ENCODE measurements around the gene LCOR. TPM values are rescaled to one million over a fixed set of nuclear protein-coding genes. Genes with fewer than 3 reads are reported as not detected.
"Not testable (repeated sequence)": the region's sequence is repeated elsewhere in the genome, so short reads cannot be mapped to it uniquely, and the experiment has no call there.

LCOR gene
- total and polyA plus RNA-seq, 5 experiments from 2014 or later = 18.9 to 51.2 (median 26.6) TPM

DNA sequence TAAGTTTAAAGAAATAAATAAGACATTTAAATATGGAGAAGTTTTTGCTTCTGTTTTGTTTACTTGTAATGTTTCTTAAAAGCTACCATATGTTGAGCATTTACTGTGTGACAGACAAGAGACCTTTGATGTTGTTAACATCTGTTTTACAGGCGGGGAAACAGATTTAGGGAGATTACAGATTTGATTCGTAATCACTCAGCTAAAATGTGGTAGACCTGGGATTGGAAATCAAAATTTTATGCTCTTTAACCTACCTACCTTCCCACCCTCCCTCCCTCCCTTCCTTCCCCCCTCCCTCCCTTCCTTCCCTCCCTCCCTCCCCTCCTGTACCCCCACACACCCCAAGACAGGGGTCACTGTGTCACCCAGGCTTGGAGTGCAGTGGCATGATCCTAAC, 11.7 kb downstream of the LCOR start:
- peak overlapping the region in 1 of 10 donors; percentile 46 for H3K4me3 Mint-ChIP-seq
- ATAC-seq = no peak
- H3K4me1 Mint-ChIP-seq = peaks cover 24 to 81% (median 67%) of the 10 kb centered on the region in 4 donors
- no peak for DNase-seq
- H3K9me3 Mint-ChIP-seq = no peaks in the 10 kb centered on the region
- H3K36me3 Mint-ChIP-seq = peaks cover 0 to 3% (median 0%) of the 10 kb centered on the region in 3 donors
- no peaks in the 10 kb centered on the region for H3K27me3 Mint-ChIP-seq
- POLR2A ChIA-PET = no interaction called here
- peak overlapping the region in 2 of 10 donors; percentile 18 to 76 for H3K27ac Mint-ChIP-seq

DNA sequence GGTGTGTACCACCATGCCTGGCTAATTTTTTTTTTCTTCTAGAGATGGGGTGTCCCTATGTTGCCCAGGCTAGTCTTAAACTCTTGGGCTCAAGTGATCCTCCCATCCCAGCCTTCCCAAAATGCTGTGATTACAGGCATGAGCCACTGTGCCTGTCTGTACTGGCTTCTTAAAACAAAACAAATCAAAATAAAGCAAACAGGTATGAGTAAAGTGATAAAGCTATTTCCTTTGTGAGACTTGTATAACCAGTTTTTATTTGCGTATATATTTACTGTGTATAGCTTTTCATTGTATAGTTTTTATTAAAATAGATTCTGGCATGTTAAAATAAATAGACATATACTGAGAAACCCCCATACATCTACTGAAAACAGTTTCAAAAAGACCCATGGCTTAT, 14.3 kb downstream of the LCOR start:
- H3K36me3 Mint-ChIP-seq = peaks cover 0 to 15% (median 9%) of the 10 kb centered on the region in 3 donors
- POLR2A ChIA-PET = no interaction called here
- H3K27me3 Mint-ChIP-seq = no peaks in the 10 kb centered on the region
- DNase-seq = no peak
- H3K4me3 Mint-ChIP-seq = peak overlapping the region in 1 of 10 donors; percentile 6
- H3K27ac Mint-ChIP-seq = peak overlapping the region in 3 of 10 donors; percentile 26 to 64 (median 56)
- H3K4me1 Mint-ChIP-seq = peaks cover 27 to 73% (median 66%) of the 10 kb centered on the region in 4 donors
- no peaks in the 10 kb centered on the region for H3K9me3 Mint-ChIP-seq
- ATAC-seq = no peak

DNA sequence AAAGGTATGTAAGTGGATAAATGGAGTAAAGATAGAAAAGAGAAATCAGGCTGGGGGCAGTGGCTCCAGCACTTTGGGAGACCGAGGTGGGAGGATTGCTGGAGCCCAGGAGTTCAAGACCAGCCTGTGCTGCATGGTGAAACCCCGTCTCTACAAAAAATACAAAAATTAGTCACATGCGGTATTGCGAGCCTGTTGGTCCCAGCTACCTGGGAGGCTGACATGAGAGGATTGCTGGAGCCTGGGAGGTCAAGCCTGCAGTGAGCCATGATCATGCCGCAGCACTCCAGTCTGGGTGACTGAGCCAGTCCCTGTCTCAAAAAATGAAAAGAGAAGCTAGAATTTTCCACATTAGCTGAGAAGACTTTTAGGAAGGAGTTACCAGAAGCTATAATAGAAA, 14.8 kb downstream of the LCOR start:
- ATAC-seq (no peak), DNase-seq (no peak)
- peaks cover 0 to 16% (median 10%) of the 10 kb centered on the region in 3 donors for H3K36me3 Mint-ChIP-seq
- H3K4me3 Mint-ChIP-seq = no peak overlapping the region
- POLR2A ChIA-PET = no interaction called here
- H3K4me1 Mint-ChIP-seq = peaks cover 27 to 75% (median 68%) of the 10 kb centered on the region in 4 donors
- no peaks in the 10 kb centered on the region for H3K27me3 Mint-ChIP-seq
- no peaks in the 10 kb centered on the region for H3K9me3 Mint-ChIP-seq
- H3K27ac Mint-ChIP-seq = peak overlapping the region in 5 of 10 donors; percentile 26 to 64 (median 56)

DNA sequence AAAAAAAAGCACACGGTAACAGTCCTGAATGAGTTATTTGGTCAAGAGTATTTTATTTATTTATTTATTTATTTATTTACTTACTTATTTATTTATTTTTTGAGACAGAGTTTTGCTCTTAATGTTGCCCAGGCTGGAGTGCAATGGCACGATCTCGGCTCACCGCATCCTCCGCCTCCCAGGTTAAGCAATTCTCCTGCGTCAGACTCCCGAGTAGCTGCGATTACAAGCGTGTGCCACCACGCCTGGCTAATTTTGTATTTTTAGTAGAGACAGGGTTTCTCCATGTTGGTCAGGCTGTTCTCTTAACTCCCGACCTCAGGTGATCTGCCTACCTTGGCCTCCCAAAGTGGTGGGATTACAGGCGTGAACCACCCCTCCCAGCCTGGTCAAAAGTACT, 15.3 kb downstream of the LCOR start:
- H3K4me3 Mint-ChIP-seq = peak overlapping the region in 2 of 10 donors; percentile 7 to 34

DNA sequence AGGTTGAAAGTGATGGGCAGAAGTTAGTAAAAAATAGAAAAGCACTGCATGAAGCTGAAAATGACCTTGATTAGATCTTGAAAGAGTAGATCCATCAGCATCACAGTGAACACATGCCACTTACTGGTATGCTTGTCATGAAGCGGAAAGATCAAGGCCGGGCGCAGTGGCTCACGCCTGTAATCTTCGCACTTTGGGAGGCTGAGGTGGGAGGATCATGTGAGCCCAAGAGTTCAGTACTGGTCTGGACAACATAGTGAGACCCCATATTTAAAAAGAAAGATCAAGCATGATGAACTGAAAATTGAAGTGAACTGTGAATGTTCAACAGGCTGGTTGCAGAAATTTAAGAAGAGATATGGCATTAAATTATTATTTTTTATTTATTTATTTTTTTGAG, 18.0 kb downstream of the LCOR start:
- Mint-ChIP-seq H3K4me1 (peaks cover 27 to 72% (median 61%) of the 10 kb centered on the region in 4 donors), H3K27me3 (no peaks in the 10 kb centered on the region), H3K9me3 (no peaks in the 10 kb centered on the region), H3K4me3 (peak overlapping the region in 1 of 10 donors; percentile 32), H3K36me3 (peaks cover 0 to 13% (median 10%) of the 10 kb centered on the region in 3 donors), H3K27ac (peak overlapping the region in 1 of 10 donors; percentile 33)
- DNase-seq (no peak), ATAC-seq (no peak)
- POLR2A ChIA-PET = no interaction called here

More for the DNA sequence above, 15.3 kb downstream of the LCOR start:
- H3K27ac Mint-ChIP-seq = peak overlapping the region in 2 of 10 donors; percentile 24 to 84
- POLR2A ChIA-PET, DNase-seq, H3K9me3 Mint-ChIP-seq, ATAC-seq, H3K27me3 Mint-ChIP-seq: not testable (repeated sequence)
- H3K4me1 Mint-ChIP-seq = peaks cover 28 to 73% (median 67%) of the 10 kb centered on the region in 4 donors
- peaks cover 0 to 16% (median 10%) of the 10 kb centered on the region in 3 donors for H3K36me3 Mint-ChIP-seq

DNA sequence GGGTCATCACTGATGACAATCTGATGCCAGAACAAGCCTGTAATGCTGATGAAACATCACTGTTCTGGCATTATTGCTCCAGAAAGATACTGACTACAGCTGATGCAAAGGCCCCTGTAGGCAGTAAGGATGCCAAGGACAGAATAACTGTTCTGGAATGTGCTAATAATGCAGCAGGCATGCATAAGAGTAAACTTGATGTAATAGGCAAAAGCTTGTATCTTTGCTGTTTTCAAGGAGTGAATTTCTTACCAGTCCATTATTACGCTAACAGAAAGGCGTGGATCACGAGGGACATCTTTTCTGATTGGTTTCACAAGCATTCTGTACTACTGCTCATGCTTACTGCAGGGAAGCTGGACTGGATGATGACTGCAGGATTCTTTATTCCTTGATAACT, 18.7 kb downstream of the LCOR start:
- Mint-ChIP-seq H3K9me3 (no peaks in the 10 kb centered on the region), H3K4me3 (no peak overlapping the region), H3K36me3 (peaks cover 0 to 13% (median 10%) of the 10 kb centered on the region in 3 donors), H3K27me3 (no peaks in the 10 kb centered on the region), H3K4me1 (peaks cover 27 to 73% (median 63%) of the 10 kb centered on the region in 4 donors), H3K27ac (peak overlapping the region in 1 of 10 donors; percentile 43)
- ATAC-seq = no peak
- DNase-seq = no peak
- POLR2A ChIA-PET = no interaction called here

DNA sequence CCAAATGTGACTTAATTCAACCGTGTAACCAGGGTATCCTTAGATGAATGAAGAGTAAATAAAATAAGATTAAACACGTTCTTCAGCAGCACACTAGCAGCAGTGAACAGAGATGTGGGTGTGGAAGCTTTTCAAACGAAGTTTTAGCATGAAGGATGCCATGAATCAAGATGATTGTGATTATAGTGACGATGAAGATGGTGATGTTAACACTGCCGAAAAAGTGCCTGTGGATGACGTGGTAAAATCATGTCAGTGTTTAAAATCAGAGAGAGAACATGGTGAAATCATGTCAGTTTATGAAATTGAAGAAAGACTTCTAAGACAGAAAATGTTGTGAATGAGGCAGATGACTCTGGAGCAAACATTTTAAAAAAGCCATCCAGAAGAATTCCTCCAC, 19.2 kb downstream of the LCOR start:
- POLR2A ChIA-PET = no interaction called here
- peak overlapping the region in 1 of 10 donors; percentile 17 for H3K4me3 Mint-ChIP-seq
- H3K9me3 Mint-ChIP-seq = no peaks in the 10 kb centered on the region
- ATAC-seq (no peak), DNase-seq (no peak)
- H3K27ac Mint-ChIP-seq = peak overlapping the region in 1 of 10 donors; percentile 43
- H3K27me3 Mint-ChIP-seq = no peaks in the 10 kb centered on the region
- H3K4me1 Mint-ChIP-seq = peaks cover 28 to 71% (median 61%) of the 10 kb centered on the region in 4 donors
- peaks cover 0 to 13% (median 10%) of the 10 kb centered on the region in 3 donors for H3K36me3 Mint-ChIP-seq

DNA sequence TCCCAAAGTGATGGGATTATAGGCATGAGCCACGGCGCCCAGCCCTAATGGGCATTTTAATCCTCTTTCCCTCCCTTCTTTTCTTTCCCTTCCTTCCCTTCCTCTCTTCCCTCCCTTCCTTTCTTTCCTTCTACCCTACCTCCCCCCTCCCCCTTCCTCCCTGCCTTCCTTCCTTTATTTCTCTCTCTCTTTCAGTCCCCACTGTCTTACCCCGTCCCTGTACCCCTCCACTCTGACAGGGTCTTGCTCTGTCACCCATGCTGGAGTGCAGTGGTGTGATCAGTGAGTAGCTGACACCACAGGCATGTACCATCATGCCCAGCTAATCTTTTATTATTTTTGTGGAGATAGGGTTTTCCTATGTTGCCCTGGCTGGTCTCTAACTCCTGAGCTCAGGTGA, 24.2 kb downstream of the LCOR start:
- Mint-ChIP-seq H3K4me1 (peaks cover 40 to 85% (median 76%) of the 10 kb centered on the region in 4 donors), H3K4me3 (peak overlapping the region in 5 of 10 donors; percentile 6 to 65 (median 18)), H3K9me3 (no peaks in the 10 kb centered on the region), H3K36me3 (peaks cover 0 to 40% (median 15%) of the 10 kb centered on the region in 3 donors), H3K27ac (peak overlapping the region in 3 of 10 donors; percentile 0 to 86 (median 20)), H3K27me3 (no peaks in the 10 kb centered on the region)
- ATAC-seq (no peak), DNase-seq (no peak)
- POLR2A ChIA-PET = interaction anchor here (1.4 kb wide), 1 partner anchor 24 kb away, joined by 3 read pairs; no protein-coding TSS in a partner anchor

DNA sequence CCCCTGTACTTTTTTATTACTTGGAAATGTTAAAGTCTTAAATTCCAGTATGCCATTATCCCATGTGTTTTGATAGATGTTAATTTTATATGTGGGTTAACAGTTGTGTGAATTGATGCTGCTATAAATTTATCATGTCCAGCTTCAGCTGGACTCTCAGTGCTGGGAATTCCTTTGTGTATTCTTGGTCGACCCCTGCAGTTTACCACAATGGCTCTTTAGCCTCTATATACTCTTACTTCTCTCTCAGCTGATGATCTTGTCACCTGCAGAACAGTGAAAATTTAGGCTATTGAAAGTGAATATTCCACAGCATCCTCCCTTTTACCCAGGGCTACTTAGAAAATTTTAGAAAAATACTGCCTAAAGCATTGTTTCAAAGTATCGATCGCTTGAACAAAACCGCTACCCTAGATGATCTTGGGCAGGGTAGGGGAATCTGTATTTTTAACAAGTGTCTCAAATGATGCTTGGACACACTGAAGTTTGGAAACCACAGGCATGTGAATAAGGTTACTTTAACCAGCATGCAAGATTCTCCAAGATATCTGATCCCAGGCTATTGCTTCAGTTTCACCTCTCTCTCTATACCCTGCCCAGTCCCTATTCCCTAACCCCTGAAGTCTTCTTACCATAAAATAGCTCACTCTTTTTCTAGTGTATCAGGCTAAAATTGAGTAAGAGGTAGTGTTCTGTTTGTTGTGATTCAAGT, 25.4 kb downstream of the LCOR start:
- Mint-ChIP-seq H3K27ac (peak overlapping the region in 6 of 10 donors; percentile 7 to 72 (median 32)), H3K4me3 (peak overlapping the region in 1 of 10 donors; percentile 15), H3K36me3 (peaks cover 0 to 50% (median 14%) of the 10 kb centered on the region in 3 donors), H3K4me1 (peaks cover 42 to 85% (median 81%) of the 10 kb centered on the region in 4 donors), H3K27me3 (no peaks in the 10 kb centered on the region), H3K9me3 (no peaks in the 10 kb centered on the region)
- DNase-seq (no peak), ATAC-seq (no peak)
- POLR2A ChIA-PET = no interaction called here

DNA sequence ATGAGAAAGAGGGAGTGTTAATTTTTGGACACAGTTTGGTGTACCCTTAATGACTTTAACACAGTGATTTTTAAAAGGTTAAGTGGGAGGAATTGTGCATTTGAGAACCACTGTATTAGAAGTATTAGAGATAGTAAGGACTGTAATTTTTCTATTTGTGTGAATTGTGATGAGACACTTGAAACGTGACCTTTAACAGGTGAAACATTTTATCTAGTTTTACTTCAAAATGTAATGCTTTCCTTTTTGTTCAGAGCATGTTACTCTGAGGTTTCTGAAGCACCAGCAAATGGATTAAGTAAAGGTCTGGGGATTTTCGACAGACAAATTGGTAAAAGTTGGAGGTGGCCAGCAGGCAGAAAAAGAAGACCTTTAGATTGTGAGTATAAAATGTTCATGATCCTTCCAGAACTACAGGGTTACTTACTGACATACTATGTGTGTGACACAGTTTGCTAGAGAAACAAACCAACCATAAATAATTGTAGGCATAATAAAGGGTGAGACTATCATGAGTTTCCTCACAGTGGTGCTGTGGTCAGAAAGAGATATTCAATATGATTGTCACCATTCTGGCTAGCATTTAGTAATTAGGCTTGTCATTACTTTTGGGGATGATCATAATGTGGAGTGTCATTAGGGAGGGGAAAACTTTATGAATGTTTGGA, 26.1 kb downstream of the LCOR start:
- H3K36me3 Mint-ChIP-seq = peaks cover 0 to 53% (median 14%) of the 10 kb centered on the region in 3 donors
- peaks cover 39 to 85% (median 79%) of the 10 kb centered on the region in 4 donors for H3K4me1 Mint-ChIP-seq
- no peak for ATAC-seq

DNA sequence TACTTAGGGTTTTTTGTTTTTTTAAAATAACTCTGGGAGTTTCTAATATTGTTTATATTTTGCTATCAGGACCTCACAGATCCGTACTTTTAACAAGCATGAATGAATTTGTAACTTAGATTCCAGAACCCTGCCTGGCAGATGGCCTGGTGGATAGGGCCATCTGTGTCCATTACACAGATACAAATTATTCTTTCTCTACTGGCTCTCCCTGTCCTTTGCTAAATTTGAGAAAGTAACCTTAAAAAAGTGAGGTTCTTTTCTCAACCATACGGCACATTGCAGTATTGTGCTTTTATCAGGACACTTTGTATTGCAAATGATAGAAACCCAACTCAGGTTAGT, 26.6 kb downstream of the LCOR start:
- H3K27me3 Mint-ChIP-seq = no peaks in the 10 kb centered on the region
- no peaks in the 10 kb centered on the region for H3K9me3 Mint-ChIP-seq
- POLR2A ChIA-PET = no interaction called here
- H3K4me1 Mint-ChIP-seq = peaks cover 38 to 86% (median 79%) of the 10 kb centered on the region in 4 donors
- DNase-seq (no peak), ATAC-seq (no peak)
- H3K36me3 Mint-ChIP-seq = peaks cover 0 to 58% (median 15%) of the 10 kb centered on the region in 3 donors
- H3K27ac Mint-ChIP-seq = peak overlapping the region in 1 of 10 donors; percentile 72
- no peak overlapping the region for H3K4me3 Mint-ChIP-seq

More for the DNA sequence above, 26.1 kb downstream of the LCOR start:
- Mint-ChIP-seq H3K27ac (peak overlapping the region in 6 of 10 donors; percentile 7 to 72 (median 28)), H3K9me3 (no peaks in the 10 kb centered on the region), H3K4me3 (no peak overlapping the region), H3K27me3 (no peaks in the 10 kb centered on the region)
- POLR2A ChIA-PET = no interaction called here
- DNase-seq = no peak

DNA sequence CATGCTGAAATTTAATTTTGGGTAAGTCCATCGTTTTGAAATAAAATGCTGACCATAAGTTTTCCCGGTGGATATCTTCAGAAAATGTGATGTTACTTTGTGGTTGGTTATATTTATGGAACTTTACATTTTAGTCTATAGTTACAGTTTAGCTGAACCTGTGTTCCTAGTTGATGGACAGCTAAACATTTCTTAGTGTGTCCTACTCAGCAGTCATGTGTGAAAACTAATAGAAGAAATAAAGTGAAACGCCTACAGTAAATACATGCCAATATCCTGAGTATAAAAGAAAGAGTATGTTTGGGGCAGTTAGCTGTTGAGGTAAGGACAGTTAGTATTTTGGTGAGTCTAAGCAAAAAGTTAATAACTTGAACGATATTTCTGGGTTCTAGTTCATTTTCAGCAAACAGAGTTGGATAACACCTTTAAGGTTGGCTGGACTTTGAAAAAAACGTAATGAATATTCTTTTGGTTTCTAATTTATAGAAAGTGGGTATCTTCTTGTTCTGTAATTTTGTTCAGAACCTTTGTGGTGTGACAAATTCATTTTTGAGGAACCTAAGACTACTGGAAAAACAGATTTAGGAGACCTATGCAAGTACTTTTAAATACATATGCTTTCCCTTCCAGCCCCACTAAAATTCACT, 28.7 kb downstream of the LCOR start:
- no peaks in the 10 kb centered on the region for H3K9me3 Mint-ChIP-seq
- peaks cover 0 to 67% (median 17%) of the 10 kb centered on the region in 3 donors for H3K36me3 Mint-ChIP-seq
- peak overlapping the region in 2 of 10 donors; percentile 7 to 66 for H3K27ac Mint-ChIP-seq
- POLR2A ChIA-PET = no interaction called here
- H3K4me3 Mint-ChIP-seq = no peak overlapping the region
- H3K27me3 Mint-ChIP-seq = no peaks in the 10 kb centered on the region
- H3K4me1 Mint-ChIP-seq = peaks cover 42 to 80% (median 78%) of the 10 kb centered on the region in 4 donors
- ATAC-seq (no peak), DNase-seq (no peak)

All from naive thymus-derived CD8-positive, alpha-beta T cell (primary cell).